SK-N-SH treated with all-trans-retinoic acid at 6 μM for 48 hours (cell line): Measurements from ENCODE around the gene ARID1B.

Experiments
- ATAC-seq: fragments of 200-7000 bp; cut with Tn5 transposase; 3 replicates; pipeline ENCODE4 v1.9.1; 2020; ENCODE audit warnings: mild to moderate bottlenecking, moderate library complexity
- ARNTL ChIP-seq: fragments of 450-650 bp; formaldehyde crosslinking; IDR thresholded peaks from 2 replicates; pipeline ENCODE4 v1.5.0; 2020; ENCODE audit warnings: low read depth, mild to moderate bottlenecking, moderate library complexity, borderline replicate concordance
- CSDC2 ChIP-seq: fragments of 250-450 bp; sonication (Bioruptor Pico); IDR thresholded peaks from 2 replicates; pipeline ENCODE4 v1.5.0; 2020; ENCODE audit warnings: mild to moderate bottlenecking, moderate library complexity
- ESRRG ChIP-seq: fragments of 250-450 bp; sonication (Bioruptor Pico); IDR thresholded peaks from 2 replicates; pipeline ENCODE4 v1.6.1; 2021; ENCODE audit warnings: mild to moderate bottlenecking
- GLIS3 ChIP-seq: fragments of 250-450 bp; sonication (Bioruptor Pico); IDR thresholded peaks from 2 replicates; pipeline ENCODE4 v1.5.0; 2020; ENCODE audit warnings: mild to moderate bottlenecking, moderate library complexity
- ISL1 ChIP-seq: fragments of 250-450 bp; sonication (Bioruptor Pico); IDR thresholded peaks from 2 replicates; pipeline ENCODE4 v2.1.2; 2022; ENCODE audit warnings: mild to moderate bottlenecking, moderate library complexity
- OSR1 ChIP-seq: fragments of 250-450 bp; sonication (Bioruptor Pico); IDR thresholded peaks from 2 replicates; pipeline ENCODE4 v1.8.0; 2022; ENCODE audit warnings: moderate library complexity, mild to moderate bottlenecking, inconsistent platforms
- PPARA ChIP-seq: fragments of 250-450 bp; sonication (Bioruptor Pico); IDR thresholded peaks from 2 replicates; pipeline ENCODE4 v1.5.0; 2020; ENCODE audit warnings: mild to moderate bottlenecking, borderline replicate concordance
- TCF4 ChIP-seq: fragments of 250-450 bp; sonication (Bioruptor Pico); IDR thresholded peaks from 2 replicates; pipeline ENCODE4 v1.8.0; 2021; ENCODE audit warnings: mild to moderate bottlenecking, moderate library complexity, borderline replicate concordance
- TOX ChIP-seq: fragments of 250-450 bp; sonication (Bioruptor Pico); IDR thresholded peaks from 2 replicates; pipeline ENCODE4 v1.8.0; 2021; ENCODE audit warnings: mild to moderate bottlenecking, moderate library complexity, borderline replicate concordance
- ZC3H10 ChIP-seq: fragments of 250-450 bp; sonication (Bioruptor Pico); IDR thresholded peaks from 2 replicates; pipeline ENCODE4 v1.5.1; 2021; ENCODE audit warnings: mild to moderate bottlenecking, moderate library complexity
- ZFP3 ChIP-seq: fragments of 250-450 bp; sonication (Bioruptor Pico); IDR thresholded peaks from 2 replicates; pipeline ENCODE4 v1.5.0; 2020; ENCODE audit warnings: mild to moderate bottlenecking, moderate library complexity
- ZFP30 ChIP-seq: fragments of 450-650 bp; formaldehyde crosslinking; IDR thresholded peaks from 2 replicates; pipeline ENCODE4 v1.5.0; 2022; ENCODE audit warnings: mild to moderate bottlenecking, moderate library complexity
- ZNF565 ChIP-seq: fragments of 450-650 bp; formaldehyde crosslinking; conservative IDR thresholded peaks from 2 replicates; pipeline ENCODE4 v1.5.0; 2020; ENCODE audit warnings: low read depth, mild to moderate bottlenecking, moderate library complexity
- ZNF70 ChIP-seq: fragments of 450-650 bp; formaldehyde crosslinking; IDR thresholded peaks from 2 replicates; pipeline ENCODE4 v1.5.0; 2020; ENCODE audit warnings: mild to moderate bottlenecking, moderate library complexity
- TF ChIP-seq, protein P1 (sequence below): fragments of 250-450 bp; sonication (Bioruptor Pico); IDR thresholded peaks from 2 replicates; pipeline ENCODE4 v1.5.1; 2021; ENCODE audit warnings: mild to moderate bottlenecking, moderate library complexity
- TF ChIP-seq, protein P2 (sequence below): fragments of 250-450 bp; sonication (Bioruptor Pico); IDR thresholded peaks from 2 replicates; pipeline ENCODE4 v1.8.0; 2021; ENCODE audit warnings: low read depth, mild to moderate bottlenecking, moderate library complexity, borderline replicate concordance
- TF ChIP-seq, protein P3 (sequence below): fragments of 250-450 bp; sonication (Bioruptor Pico); IDR thresholded peaks from 2 replicates; pipeline ENCODE4 v1.8.0; 2020; ENCODE audit warnings: mild to moderate bottlenecking, moderate library complexity, borderline replicate concordance
- TF ChIP-seq, protein P4 (sequence below): fragments of 250-450 bp; sonication (Bioruptor Pico); IDR thresholded peaks from 2 replicates; pipeline ENCODE4 v1.5.0; 2020; ENCODE audit warnings: mild to moderate bottlenecking, moderate library complexity

ARID1B gene

DNA sequence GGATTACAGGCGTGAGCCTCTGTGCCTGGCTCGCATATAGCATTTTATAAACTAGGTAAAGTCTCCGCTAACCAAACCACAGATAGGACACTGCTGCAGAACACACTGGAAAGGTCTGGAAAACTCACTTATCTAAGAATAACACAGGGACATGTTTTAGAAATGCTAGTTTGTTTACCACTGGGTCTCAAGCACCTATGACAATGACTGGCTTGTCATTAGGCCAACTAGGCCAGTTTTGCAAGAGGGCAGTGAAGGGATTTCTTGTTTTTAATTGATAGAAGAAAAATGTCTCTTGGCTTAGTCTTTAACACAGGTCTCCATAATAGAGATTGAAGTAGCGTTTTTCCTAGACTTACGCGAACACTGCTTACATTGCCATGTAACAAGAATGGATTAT is 344.7 kb downstream of the ARID1B start (continued):
- TF ChIP-seq ZC3H10 (CRISPR knock-in tag) (no peak), ZFP3 (CRISPR knock-in tag) (no peak), ISL1 (no peak), ZNF70 (CRISPR knock-in tag) (no peak), ZNF565 (CRISPR knock-in tag) (no peak), ARNTL (CRISPR knock-in tag) (no peak), GLIS3 (CRISPR knock-in tag) (no peak), TOX (CRISPR knock-in tag) (no peak), OSR1 (CRISPR knock-in tag) (no peak), CSDC2 (CRISPR knock-in tag) (no peak)
- TF ChIP-seq, all 23 proteins: peak for 0

DNA sequence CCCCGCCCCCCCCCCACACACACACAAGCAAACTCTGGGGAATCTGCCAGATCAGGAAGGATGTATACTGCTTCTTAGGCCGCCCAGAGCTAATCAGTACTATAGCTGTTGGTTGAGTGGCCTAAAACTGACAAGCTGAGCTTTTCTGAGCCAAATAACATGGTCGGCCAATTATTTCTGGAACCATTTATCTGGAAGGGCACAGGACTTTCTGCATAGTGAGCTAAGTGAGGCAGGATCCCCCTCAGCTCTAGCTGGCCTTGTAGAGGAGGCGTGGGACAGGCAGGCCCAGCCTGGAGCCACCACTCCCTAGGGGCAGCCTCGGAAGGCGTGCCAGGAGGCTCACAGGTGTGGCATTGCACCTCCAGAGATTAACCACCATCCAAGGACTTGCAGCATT is 346.1 kb downstream of the ARID1B start:
- TF ChIP-seq, protein P1, sequence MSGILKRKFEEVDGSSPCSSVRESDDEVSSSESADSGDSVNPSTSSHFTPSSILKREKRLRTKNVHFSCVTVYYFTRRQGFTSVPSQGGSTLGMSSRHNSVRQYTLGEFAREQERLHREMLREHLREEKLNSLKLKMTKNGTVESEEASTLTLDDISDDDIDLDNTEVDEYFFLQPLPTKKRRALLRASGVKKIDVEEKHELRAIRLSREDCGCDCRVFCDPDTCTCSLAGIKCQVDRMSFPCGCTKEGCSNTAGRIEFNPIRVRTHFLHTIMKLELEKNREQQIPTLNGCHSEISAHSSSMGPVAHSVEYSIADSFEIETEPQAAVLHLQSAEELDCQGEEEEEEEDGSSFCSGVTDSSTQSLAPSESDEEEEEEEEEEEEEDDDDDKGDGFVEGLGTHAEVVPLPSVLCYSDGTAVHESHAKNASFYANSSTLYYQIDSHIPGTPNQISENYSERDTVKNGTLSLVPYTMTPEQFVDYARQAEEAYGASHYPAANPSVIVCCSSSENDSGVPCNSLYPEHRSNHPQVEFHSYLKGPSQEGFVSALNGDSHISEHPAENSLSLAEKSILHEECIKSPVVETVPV = no peak
- TF ChIP-seq GLIS3 (CRISPR knock-in tag) = no peak
- no peak for ATAC-seq

DNA sequence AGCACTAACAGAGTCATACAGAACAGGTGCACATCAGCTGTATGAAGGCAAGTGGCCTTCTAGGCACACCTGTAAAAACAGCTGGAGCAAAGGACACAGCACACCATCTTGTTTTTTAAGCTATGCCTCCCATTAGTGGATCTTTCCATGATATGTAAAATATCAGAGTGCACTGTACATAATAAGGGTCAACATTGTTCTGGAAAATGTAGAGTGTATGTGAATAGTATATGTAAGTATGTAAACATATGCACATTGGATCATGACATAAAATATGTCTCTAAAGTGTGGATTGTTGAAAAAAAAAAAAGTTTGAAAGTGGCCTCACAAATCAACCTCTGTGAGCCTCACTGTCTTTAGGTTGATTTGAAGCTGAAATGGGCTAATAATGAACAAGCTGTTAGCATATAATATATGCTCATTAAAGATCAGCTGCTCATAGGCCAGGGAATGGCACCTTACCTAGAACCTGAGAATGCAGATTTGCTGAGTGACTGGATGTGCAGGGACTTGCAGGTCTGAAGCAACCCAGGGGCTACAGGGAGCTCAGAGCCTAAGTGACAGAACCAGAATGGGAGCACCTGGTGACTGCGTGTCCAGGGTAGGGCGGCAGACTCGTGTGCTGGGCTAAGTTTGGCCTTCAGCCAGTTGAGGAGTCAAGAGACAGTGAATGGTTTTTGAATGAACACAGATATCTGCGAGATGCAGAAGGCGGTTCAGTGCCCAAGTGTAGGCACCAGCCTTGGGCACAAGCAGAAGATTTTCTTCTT is 347.5 kb downstream of the ARID1B start:
- ATAC-seq = no peak
- TF ChIP-seq TCF4 (CRISPR knock-in tag) (no peak), ISL1 (no peak), TOX (CRISPR knock-in tag) (no peak), PPARA (CRISPR knock-in tag) (no peak), ZFP30 (no peak)
- TF ChIP-seq, protein P1 = no peak
- TF ChIP-seq, protein P2, sequence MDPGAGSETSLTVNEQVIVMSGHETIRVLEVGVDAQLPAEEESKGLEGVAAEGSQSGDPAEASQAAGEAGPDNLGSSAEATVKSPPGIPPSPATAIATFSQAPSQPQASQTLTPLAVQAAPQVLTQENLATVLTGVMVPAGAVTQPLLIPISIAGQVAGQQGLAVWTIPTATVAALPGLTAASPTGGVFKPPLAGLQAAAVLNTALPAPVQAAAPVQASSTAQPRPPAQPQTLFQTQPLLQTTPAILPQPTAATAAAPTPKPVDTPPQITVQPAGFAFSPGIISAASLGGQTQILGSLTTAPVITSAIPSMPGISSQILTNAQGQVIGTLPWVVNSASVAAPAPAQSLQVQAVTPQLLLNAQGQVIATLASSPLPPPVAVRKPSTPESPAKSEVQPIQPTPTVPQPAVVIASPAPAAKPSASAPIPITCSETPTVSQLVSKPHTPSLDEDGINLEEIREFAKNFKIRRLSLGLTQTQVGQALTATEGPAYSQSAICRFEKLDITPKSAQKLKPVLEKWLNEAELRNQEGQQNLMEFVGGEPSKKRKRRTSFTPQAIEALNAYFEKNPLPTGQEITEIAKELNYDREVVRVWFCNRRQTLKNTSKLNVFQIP (CRISPR knock-in tag) = no peak

DNA sequence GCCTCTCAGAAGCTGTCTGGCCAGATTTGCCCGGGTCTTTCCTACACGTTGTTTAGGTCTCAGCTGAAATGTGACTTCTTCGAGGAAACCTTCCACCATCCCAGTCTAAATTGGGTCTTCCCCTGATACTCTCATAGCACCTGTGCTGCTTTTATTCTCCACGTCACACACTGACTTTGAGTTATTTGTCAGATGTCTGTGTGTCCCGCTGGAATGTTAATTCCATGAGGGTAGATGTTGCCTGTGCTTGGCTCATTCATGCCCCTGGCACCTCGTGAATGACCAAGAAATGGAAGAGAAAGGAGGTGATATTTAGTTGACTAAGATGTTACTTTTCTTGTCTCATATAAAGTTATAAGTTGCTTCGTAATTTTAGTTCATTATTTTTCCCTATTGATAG is 348.4 kb downstream of the ARID1B start:
- no peak for ATAC-seq

More for the DNA sequence above, 348.4 kb downstream of the ARID1B start:
- no peak for TF ChIP-seq ZFP30
- TF ChIP-seq PPARA (CRISPR knock-in tag) = no peak
- no peak for TF ChIP-seq TCF4 (CRISPR knock-in tag)
- TF ChIP-seq ZFP3 (CRISPR knock-in tag) = no peak
- TF ChIP-seq, protein P3, sequence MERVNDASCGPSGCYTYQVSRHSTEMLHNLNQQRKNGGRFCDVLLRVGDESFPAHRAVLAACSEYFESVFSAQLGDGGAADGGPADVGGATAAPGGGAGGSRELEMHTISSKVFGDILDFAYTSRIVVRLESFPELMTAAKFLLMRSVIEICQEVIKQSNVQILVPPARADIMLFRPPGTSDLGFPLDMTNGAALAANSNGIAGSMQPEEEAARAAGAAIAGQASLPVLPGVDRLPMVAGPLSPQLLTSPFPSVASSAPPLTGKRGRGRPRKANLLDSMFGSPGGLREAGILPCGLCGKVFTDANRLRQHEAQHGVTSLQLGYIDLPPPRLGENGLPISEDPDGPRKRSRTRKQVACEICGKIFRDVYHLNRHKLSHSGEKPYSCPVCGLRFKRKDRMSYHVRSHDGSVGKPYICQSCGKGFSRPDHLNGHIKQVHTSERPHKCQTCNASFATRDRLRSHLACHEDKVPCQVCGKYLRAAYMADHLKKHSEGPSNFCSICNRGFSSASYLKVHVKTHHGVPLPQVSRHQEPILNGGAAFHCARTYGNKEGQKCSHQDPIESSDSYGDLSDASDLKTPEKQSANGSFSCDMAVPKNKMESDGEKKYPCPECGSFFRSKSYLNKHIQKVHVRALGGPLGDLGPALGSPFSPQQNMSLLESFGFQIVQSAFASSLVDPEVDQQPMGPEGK (CRISPR knock-in tag) = no peak
- TF ChIP-seq ESRRG (CRISPR knock-in tag) = no peak
- TF ChIP-seq, protein P4, sequence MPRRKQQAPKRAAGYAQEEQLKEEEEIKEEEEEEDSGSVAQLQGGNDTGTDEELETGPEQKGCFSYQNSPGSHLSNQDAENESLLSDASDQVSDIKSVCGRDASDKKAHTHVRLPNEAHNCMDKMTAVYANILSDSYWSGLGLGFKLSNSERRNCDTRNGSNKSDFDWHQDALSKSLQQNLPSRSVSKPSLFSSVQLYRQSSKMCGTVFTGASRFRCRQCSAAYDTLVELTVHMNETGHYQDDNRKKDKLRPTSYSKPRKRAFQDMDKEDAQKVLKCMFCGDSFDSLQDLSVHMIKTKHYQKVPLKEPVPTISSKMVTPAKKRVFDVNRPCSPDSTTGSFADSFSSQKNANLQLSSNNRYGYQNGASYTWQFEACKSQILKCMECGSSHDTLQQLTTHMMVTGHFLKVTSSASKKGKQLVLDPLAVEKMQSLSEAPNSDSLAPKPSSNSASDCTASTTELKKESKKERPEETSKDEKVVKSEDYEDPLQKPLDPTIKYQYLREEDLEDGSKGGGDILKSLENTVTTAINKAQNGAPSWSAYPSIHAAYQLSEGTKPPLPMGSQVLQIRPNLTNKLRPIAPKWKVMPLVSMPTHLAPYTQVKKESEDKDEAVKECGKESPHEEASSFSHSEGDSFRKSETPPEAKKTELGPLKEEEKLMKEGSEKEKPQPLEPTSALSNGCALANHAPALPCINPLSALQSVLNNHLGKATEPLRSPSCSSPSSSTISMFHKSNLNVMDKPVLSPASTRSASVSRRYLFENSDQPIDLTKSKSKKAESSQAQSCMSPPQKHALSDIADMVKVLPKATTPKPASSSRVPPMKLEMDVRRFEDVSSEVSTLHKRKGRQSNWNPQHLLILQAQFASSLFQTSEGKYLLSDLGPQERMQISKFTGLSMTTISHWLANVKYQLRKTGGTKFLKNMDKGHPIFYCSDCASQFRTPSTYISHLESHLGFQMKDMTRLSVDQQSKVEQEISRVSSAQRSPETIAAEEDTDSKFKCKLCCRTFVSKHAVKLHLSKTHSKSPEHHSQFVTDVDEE (CRISPR knock-in tag) = no peak
